Adrenal gland (tissue), 5 donors: Measurements from ENCODE around the gene ZGRF1.

ENCODE experiments used
- POLR2A ChIP-seq, 2 donors: fragments of 450-650 bp; IDR thresholded peaks; one replicate each; pipeline ENCODE4 v1.6.1; 2017; ENCODE audit warnings: antibody characterized with exemption in 2 of 2, mild to moderate bottlenecking in 2 of 2, moderate library complexity in 1 of 2
- TF ChIP-seq, protein P1 (sequence below), 6 experiments: fragments of 450-650 bp in 4 of 6; fragments of 200-600 bp in 2 of 6; sonication (generic) in 1 of 6; IDR thresholded peaks; 1 replicate in 5 of 6; 2 replicates in 1 of 6; pipeline versions ENCODE4 v1.5.1 to v1.8.0; 2016 to 2021; ENCODE audit warnings: antibody characterized with exemption in 6 of 6, mild to moderate bottlenecking in 2 of 6, moderate library complexity in 1 of 6
- donor health status: DM: no; HTN: no; CAD: no.

DNA sequence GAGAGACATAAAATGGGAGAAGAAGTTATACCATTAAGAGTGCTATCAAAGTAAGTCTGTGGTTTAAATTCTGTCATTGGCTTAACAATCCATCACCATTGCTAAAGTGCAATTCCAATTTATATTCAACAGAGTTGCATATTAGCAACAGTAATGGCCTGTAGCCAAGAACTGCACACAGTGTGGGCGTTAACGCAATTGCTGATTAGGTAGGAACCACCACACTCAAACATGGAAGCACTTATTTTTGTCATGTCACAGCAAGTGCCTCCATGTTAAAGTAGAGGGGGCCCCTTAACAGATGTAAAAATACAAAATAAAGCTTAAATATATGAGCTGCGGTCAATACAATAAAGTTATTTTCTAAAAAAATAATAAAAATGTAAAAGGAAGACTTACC lies 11.1 kb upstream of the ZGRF1 start:
- TF ChIP-seq, protein P1, sequence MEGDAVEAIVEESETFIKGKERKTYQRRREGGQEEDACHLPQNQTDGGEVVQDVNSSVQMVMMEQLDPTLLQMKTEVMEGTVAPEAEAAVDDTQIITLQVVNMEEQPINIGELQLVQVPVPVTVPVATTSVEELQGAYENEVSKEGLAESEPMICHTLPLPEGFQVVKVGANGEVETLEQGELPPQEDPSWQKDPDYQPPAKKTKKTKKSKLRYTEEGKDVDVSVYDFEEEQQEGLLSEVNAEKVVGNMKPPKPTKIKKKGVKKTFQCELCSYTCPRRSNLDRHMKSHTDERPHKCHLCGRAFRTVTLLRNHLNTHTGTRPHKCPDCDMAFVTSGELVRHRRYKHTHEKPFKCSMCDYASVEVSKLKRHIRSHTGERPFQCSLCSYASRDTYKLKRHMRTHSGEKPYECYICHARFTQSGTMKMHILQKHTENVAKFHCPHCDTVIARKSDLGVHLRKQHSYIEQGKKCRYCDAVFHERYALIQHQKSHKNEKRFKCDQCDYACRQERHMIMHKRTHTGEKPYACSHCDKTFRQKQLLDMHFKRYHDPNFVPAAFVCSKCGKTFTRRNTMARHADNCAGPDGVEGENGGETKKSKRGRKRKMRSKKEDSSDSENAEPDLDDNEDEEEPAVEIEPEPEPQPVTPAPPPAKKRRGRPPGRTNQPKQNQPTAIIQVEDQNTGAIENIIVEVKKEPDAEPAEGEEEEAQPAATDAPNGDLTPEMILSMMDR (IDR thresholded peaks at IDR 0.05): no peak
- TF ChIP-seq POLR2A (IDR thresholded peaks at IDR 0.05): no peak
